Neural crest cell (in vitro differentiated cells): ENCODE data around the gene FAM83F. TPM values are rescaled to one million over a fixed set of nuclear protein-coding genes. Genes with fewer than 3 reads are reported as not detected.

Experiments used
- DNase-seq: peaks from one replicate; pipeline ENCODE4 v3.0.0; 2021; ENCODE audit warnings: low read depth, mixed read lengths, low spot score
- H3K27ac Mint-ChIP-seq: one replicate; pipeline ENCODE4 v1.8.0; 2021; ENCODE audit warnings: mild to moderate bottlenecking, mixed read lengths; ENCODE audit not compliant: unreplicated experiment
- H3K27me3 Mint-ChIP-seq: 2 replicates; pipeline ENCODE4 v1.8.0; 2021; ENCODE audit warnings: low read depth, mild to moderate bottlenecking, mixed read lengths
- H3K36me3 Mint-ChIP-seq: 2 replicates; pipeline ENCODE4 v1.8.0; 2021; ENCODE audit warnings: low read depth, mild to moderate bottlenecking, mixed read lengths
- H3K4me1 Mint-ChIP-seq: 2 replicates; pipeline ENCODE4 v1.8.0; 2021; ENCODE audit warnings: mixed read lengths
- H3K4me3 Mint-ChIP-seq: one replicate; pipeline ENCODE4 v1.8.0; 2021; ENCODE audit warnings: mild to moderate bottlenecking, mixed read lengths
- H3K9me3 Mint-ChIP-seq: 2 replicates; pipeline ENCODE4 v1.8.0; 2021; ENCODE audit warnings: mixed read lengths
- CTCF ChIP-seq: fragments of 200-600 bp; sonication (generic); conservative IDR thresholded peaks from 2 replicates; pipeline ENCODE4 v1.5.0; 2021; ENCODE audit warnings: antibody characterized with exemption, mild to moderate bottlenecking
- total RNA-seq: library from RNA; stranded (reverse); gene quantifications from 2 replicates; pipeline ENCODE4 v1.2.1, GENCODE V29; 2021

Gene FAM83F
- total RNA-seq, 1 donor from 2014 or later, result 3.1 TPM

GRCh38 chr22:39985383-39986035, 9.2 kb upstream of the FAM83F start:
- TF ChIP-seq CTCF, result no peak
- Mint-ChIP-seq H3K36me3 (no peaks in the 10 kb centered on the region), H3K4me1 (no peaks in the 10 kb centered on the region), H3K27me3 (peaks cover 22% of the 10 kb centered on the region), H3K9me3 (no peaks in the 10 kb centered on the region), H3K27ac (peak overlapping the region; percentile 43), H3K4me3 (no peak overlapping the region)
- DNase-seq, result no peak

- no peak for DNase-seq
- peak overlapping the region; percentile 68 for H3K27ac Mint-ChIP-seq
- peaks cover 38% of the 10 kb centered on the region for H3K27me3 Mint-ChIP-seq
- TF ChIP-seq CTCF, result no peak
- no peaks in the 10 kb centered on the region for H3K9me3 Mint-ChIP-seq
- H3K4me3 Mint-ChIP-seq, result no peak overlapping the region
- no peaks in the 10 kb centered on the region for H3K36me3 Mint-ChIP-seq
- H3K4me1 Mint-ChIP-seq, result no peaks in the 10 kb centered on the region
These were observed 6.2 kb upstream of the FAM83F start for GRCh38 chr22:39988386-39989114.

GRCh38 chr22:39989633-39990032, 5.1 kb upstream of the FAM83F start:
- no peak for DNase-seq

GRCh38 chr22:39990686-39991085, 4.1 kb upstream of the FAM83F start:
- Mint-ChIP-seq H3K9me3 (no peaks in the 10 kb centered on the region), H3K27ac (no peak overlapping the region), H3K27me3 (peaks cover 44% of the 10 kb centered on the region), H3K4me1 (peaks cover 6% of the 10 kb centered on the region), H3K4me3 (no peak overlapping the region), H3K36me3 (no peaks in the 10 kb centered on the region)
- no peak for TF ChIP-seq CTCF
- no peak for DNase-seq

More at GRCh38 chr22:39989633-39990032, 5.1 kb upstream of the FAM83F start:
- H3K27ac Mint-ChIP-seq, result no peak overlapping the region
- H3K36me3 Mint-ChIP-seq, result no peaks in the 10 kb centered on the region
- peaks cover 5% of the 10 kb centered on the region for H3K4me1 Mint-ChIP-seq
- peaks cover 42% of the 10 kb centered on the region for H3K27me3 Mint-ChIP-seq
- H3K9me3 Mint-ChIP-seq, result no peaks in the 10 kb centered on the region
- TF ChIP-seq CTCF, result no peak
- no peak overlapping the region for H3K4me3 Mint-ChIP-seq

- Mint-ChIP-seq H3K4me1 (peaks cover 12% of the 10 kb centered on the region), H3K27ac (no peak overlapping the region), H3K4me3 (no peak overlapping the region), H3K27me3 (peaks cover 50% of the 10 kb centered on the region), H3K36me3 (no peaks in the 10 kb centered on the region), H3K9me3 (no peaks in the 10 kb centered on the region)
- no peak for DNase-seq
- no peak for TF ChIP-seq CTCF
These were observed 3.4 kb upstream of the FAM83F start for GRCh38 chr22:39991159-39991860.
